Ectodermal cell (in vitro differentiated cells): Measurements from ENCODE around the gene WDSUB1.

Experiments
- H3K27ac ChIP-seq: 2 replicates; pipeline ENCODE4 v1.7.0; 2013; ENCODE audit warnings: mild to moderate bottlenecking, low read depth, low read length; ENCODE audit not compliant: insufficient read depth, poor library complexity, severe bottlenecking
- H3K27me3 ChIP-seq: 2 replicates; pipeline ENCODE4 v1.7.0; 2013; ENCODE audit warnings: mild to moderate bottlenecking, low read length; ENCODE audit not compliant: insufficient read depth, control insufficient read depth, poor library complexity, severe bottlenecking
- H3K36me3 ChIP-seq: one replicate; pipeline ENCODE4 v1.7.0; 2013; ENCODE audit warnings: low read length; ENCODE audit not compliant: control insufficient read depth, insufficient read depth
- H3K4me1 ChIP-seq: one replicate; pipeline ENCODE4 v1.7.0; 2013; ENCODE audit warnings: low read length; ENCODE audit not compliant: control insufficient read depth, insufficient read depth
- H3K4me3 ChIP-seq: 2 replicates; pipeline ENCODE4 v1.7.0; 2013; ENCODE audit warnings: low read depth, low read length, control low read depth; ENCODE audit not compliant: insufficient read depth
- H3K9me3 ChIP-seq: 2 replicates; pipeline ENCODE4 v1.7.0; 2013; ENCODE audit warnings: mild to moderate bottlenecking, low read length, moderate library complexity; ENCODE audit not compliant: control insufficient read depth
- WGBS, 2 experiments: methylation state at CpG; one replicate each; pipeline ENCODE4 v1.1.7; 2013; ENCODE audit warnings: missing lambda C conversion rate in 2 of 2; 5-methylcytosine and 5-hydroxymethylcytosine counted together

Gene WDSUB1

GRCh38 chr2:159196393-159196925 lies 90.0 kb downstream of the WDSUB1 start:
- Histone ChIP-seq H3K4me3 (no peak overlapping the region), H3K9me3 (no peaks in the 10 kb centered on the region), H3K4me1 (peaks cover 7% of the 10 kb centered on the region), H3K27ac (no peak overlapping the region), H3K27me3 (no peaks in the 10 kb centered on the region), H3K36me3 (no peaks in the 10 kb centered on the region)
- 94 to 95% methylated on average over 14 of the region's 14 CpGs for WGBS, 2 experiments

GRCh38 chr2:159195697-159196096 lies 90.8 kb downstream of the WDSUB1 start:
- Histone ChIP-seq H3K27me3 (no peaks in the 10 kb centered on the region), H3K4me3 (no peak overlapping the region), H3K4me1 (peaks cover 7% of the 10 kb centered on the region), H3K9me3 (no peaks in the 10 kb centered on the region), H3K36me3 (no peaks in the 10 kb centered on the region), H3K27ac (no peak overlapping the region)
- WGBS, 2 experiments: 93 to 94% methylated on average over 6 of the region's 6 CpGs

GRCh38 chr2:159194241-159194640 lies 92.3 kb downstream of the WDSUB1 start:
- H3K36me3 ChIP-seq: no peaks in the 10 kb centered on the region
- no peaks in the 10 kb centered on the region for H3K4me1 ChIP-seq
- no peaks in the 10 kb centered on the region for H3K9me3 ChIP-seq
- no peaks in the 10 kb centered on the region for H3K27me3 ChIP-seq
- WGBS, 2 experiments: 94 to 96% methylated on average over 10 of the region's 10 CpGs
- H3K27ac ChIP-seq: no peak overlapping the region
- no peak overlapping the region for H3K4me3 ChIP-seq

GRCh38 chr2:159193791-159194190 lies 92.7 kb downstream of the WDSUB1 start:
- no peaks in the 10 kb centered on the region for H3K9me3 ChIP-seq
- 90 to 95% methylated on average over 4 of the region's 4 CpGs for WGBS, 2 experiments
- H3K4me3 ChIP-seq: no peak overlapping the region
- no peaks in the 10 kb centered on the region for H3K27me3 ChIP-seq
- H3K27ac ChIP-seq: no peak overlapping the region
- no peaks in the 10 kb centered on the region for H3K36me3 ChIP-seq
- no peaks in the 10 kb centered on the region for H3K4me1 ChIP-seq

- Histone ChIP-seq H3K27ac (no peak overlapping the region), H3K4me3 (no peak overlapping the region), H3K27me3 (no peaks in the 10 kb centered on the region), H3K36me3 (no peaks in the 10 kb centered on the region), H3K9me3 (no peaks in the 10 kb centered on the region), H3K4me1 (no peaks in the 10 kb centered on the region)
- 90 to 94% methylated on average over 12 of the region's 12 CpGs for WGBS, 2 experiments
Observed at GRCh38 chr2:159192371-159192918, 94.1 kb downstream of the WDSUB1 start.

- H3K27me3 ChIP-seq: no peaks in the 10 kb centered on the region
- no peaks in the 10 kb centered on the region for H3K9me3 ChIP-seq
- no peaks in the 10 kb centered on the region for H3K36me3 ChIP-seq
- H3K4me3 ChIP-seq: no peak overlapping the region
- H3K4me1 ChIP-seq: no peaks in the 10 kb centered on the region
- WGBS, 2 experiments: 95 to 99% methylated on average over 4 of the region's 4 CpGs
- H3K27ac ChIP-seq: no peak overlapping the region
Observed at GRCh38 chr2:159188449-159188848, 98.1 kb downstream of the WDSUB1 start.

- no peak overlapping the region for H3K27ac ChIP-seq
- H3K36me3 ChIP-seq: no peaks in the 10 kb centered on the region
- H3K9me3 ChIP-seq: no peaks in the 10 kb centered on the region
- no peak overlapping the region for H3K4me3 ChIP-seq
- WGBS, 2 experiments: 92 to 96% methylated on average over 6 of the region's 6 CpGs
- no peaks in the 10 kb centered on the region for H3K4me1 ChIP-seq
- H3K27me3 ChIP-seq: no peaks in the 10 kb centered on the region
Observed at GRCh38 chr2:159187106-159187505, 99.4 kb downstream of the WDSUB1 start.

GRCh38 chr2:159186462-159186861 lies 100.0 kb downstream of the WDSUB1 start:
- H3K27me3 ChIP-seq: no peaks in the 10 kb centered on the region
- 95 to 96% methylated on average over 4 of the region's 4 CpGs for WGBS, 2 experiments
- no peaks in the 10 kb centered on the region for H3K9me3 ChIP-seq
- no peak overlapping the region for H3K4me3 ChIP-seq
- H3K27ac ChIP-seq: no peak overlapping the region
- no peaks in the 10 kb centered on the region for H3K36me3 ChIP-seq
- no peaks in the 10 kb centered on the region for H3K4me1 ChIP-seq
